ENCODE measurements around the gene PKD2L1. TPM values are rescaled to one million over a fixed set of nuclear protein-coding genes. Genes with fewer than 3 reads are reported as not detected.

PKD2L1 gene
- total and polyA plus RNA-seq, 9 of the 15 experiments (the other 6 are each of a cell fraction or from before 2014, with no cell fraction given): not detected

DNA sequence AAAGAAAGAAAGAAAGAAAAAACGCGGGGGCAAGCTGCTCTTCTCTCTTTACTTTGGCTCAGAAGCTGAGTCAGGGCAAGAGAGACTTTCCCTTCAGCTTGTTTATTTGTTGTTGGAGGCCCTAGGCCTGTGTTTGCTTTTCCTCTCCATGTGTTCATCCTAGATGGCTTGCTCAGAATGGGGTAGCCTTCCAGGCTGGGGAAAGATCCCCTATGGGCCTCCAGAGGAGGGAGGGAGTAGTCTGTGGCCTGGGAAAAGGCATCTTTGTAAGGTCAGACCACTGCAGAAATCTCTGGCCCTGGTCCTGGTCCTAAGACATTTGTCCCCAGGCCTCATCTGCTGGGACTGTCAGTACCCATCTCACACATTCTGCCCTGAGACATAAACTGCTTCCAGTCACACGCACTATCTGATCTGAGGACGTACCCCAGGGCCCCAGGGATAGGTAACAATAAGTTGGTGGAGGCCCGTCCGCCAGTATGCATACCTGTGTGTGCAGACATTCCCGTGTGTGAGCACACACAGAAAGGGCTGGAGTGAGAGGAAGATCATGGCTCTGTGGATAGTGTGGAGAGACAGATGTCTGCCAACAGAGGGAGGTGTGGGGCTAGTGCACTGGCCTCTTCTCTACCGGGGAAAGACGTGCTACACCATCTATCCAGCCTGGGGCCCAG, 12.1 kb upstream of the PKD2L1 start (continued):
- TF ChIP-seq, protein P1, sequence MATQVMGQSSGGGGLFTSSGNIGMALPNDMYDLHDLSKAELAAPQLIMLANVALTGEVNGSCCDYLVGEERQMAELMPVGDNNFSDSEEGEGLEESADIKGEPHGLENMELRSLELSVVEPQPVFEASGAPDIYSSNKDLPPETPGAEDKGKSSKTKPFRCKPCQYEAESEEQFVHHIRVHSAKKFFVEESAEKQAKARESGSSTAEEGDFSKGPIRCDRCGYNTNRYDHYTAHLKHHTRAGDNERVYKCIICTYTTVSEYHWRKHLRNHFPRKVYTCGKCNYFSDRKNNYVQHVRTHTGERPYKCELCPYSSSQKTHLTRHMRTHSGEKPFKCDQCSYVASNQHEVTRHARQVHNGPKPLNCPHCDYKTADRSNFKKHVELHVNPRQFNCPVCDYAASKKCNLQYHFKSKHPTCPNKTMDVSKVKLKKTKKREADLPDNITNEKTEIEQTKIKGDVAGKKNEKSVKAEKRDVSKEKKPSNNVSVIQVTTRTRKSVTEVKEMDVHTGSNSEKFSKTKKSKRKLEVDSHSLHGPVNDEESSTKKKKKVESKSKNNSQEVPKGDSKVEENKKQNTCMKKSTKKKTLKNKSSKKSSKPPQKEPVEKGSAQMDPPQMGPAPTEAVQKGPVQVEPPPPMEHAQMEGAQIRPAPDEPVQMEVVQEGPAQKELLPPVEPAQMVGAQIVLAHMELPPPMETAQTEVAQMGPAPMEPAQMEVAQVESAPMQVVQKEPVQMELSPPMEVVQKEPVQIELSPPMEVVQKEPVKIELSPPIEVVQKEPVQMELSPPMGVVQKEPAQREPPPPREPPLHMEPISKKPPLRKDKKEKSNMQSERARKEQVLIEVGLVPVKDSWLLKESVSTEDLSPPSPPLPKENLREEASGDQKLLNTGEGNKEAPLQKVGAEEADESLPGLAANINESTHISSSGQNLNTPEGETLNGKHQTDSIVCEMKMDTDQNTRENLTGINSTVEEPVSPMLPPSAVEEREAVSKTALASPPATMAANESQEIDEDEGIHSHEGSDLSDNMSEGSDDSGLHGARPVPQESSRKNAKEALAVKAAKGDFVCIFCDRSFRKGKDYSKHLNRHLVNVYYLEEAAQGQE (IDR thresholded peaks at IDR 0.05; ENCODE audit: borderline replicate concordance): peak; percentile 86
- TF ChIP-seq, protein P1 (CRISPR knock-in tag; IDR thresholded peaks at IDR 0.05; ENCODE audit: low read depth): no peak
- TF ChIP-seq, protein P2, sequence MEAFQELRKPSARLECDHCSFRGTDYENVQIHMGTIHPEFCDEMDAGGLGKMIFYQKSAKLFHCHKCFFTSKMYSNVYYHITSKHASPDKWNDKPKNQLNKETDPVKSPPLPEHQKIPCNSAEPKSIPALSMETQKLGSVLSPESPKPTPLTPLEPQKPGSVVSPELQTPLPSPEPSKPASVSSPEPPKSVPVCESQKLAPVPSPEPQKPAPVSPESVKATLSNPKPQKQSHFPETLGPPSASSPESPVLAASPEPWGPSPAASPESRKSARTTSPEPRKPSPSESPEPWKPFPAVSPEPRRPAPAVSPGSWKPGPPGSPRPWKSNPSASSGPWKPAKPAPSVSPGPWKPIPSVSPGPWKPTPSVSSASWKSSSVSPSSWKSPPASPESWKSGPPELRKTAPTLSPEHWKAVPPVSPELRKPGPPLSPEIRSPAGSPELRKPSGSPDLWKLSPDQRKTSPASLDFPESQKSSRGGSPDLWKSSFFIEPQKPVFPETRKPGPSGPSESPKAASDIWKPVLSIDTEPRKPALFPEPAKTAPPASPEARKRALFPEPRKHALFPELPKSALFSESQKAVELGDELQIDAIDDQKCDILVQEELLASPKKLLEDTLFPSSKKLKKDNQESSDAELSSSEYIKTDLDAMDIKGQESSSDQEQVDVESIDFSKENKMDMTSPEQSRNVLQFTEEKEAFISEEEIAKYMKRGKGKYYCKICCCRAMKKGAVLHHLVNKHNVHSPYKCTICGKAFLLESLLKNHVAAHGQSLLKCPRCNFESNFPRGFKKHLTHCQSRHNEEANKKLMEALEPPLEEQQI (IDR thresholded peaks at IDR 0.05): 0 out of 2 replicates have a peak, but pooled peaks have one; percentile 19
- TF ChIP-seq ESRRB (CRISPR knock-in tag; IDR thresholded peaks at IDR 0.05; ENCODE audit: borderline replicate concordance) (no peak), KLF6 (CRISPR knock-in tag; IDR thresholded peaks at IDR 0.05; ENCODE audit: borderline replicate concordance) (peak; percentile 45; the same call in 1 of the 2 replicates), ERF (CRISPR knock-in tag; IDR thresholded peaks at IDR 0.05) (no peak), HNRNPUL1 (IDR thresholded peaks at IDR 0.05; ENCODE audit: low read length) (no peak), SPI1 (IDR thresholded peaks at IDR 0.05; ENCODE audit: borderline replicate concordance, low read depth, low read length) (no peak), STAG1 (CRISPR knock-in tag; IDR thresholded peaks at IDR 0.05; ENCODE audit: borderline replicate concordance) (peak; percentile 30; the same call in 1 of the 2 replicates), SIN3A (IDR thresholded peaks at IDR 0.05; ENCODE audit: borderline replicate concordance in 2 of 2, control insufficient read depth in 1 of 2, low read depth in 2 of 2, low read length in 2 of 2) (no peak), SMC3 (conservative IDR thresholded peaks at IDR 0.05; ENCODE audit: insufficient read depth, low read depth, low read length) (peak; percentile 90), SAFB2 (IDR thresholded peaks at IDR 0.05; ENCODE audit: borderline replicate concordance, low read depth, low read length, severe bottlenecking) (no peak), MCM3 (IDR thresholded peaks at IDR 0.05) (no peak)
- TF ChIP-seq, protein P3, sequence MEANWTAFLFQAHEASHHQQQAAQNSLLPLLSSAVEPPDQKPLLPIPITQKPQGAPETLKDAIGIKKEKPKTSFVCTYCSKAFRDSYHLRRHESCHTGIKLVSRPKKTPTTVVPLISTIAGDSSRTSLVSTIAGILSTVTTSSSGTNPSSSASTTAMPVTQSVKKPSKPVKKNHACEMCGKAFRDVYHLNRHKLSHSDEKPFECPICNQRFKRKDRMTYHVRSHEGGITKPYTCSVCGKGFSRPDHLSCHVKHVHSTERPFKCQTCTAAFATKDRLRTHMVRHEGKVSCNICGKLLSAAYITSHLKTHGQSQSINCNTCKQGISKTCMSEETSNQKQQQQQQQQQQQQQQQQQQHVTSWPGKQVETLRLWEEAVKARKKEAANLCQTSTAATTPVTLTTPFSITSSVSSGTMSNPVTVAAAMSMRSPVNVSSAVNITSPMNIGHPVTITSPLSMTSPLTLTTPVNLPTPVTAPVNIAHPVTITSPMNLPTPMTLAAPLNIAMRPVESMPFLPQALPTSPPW (CRISPR knock-in tag; IDR thresholded peaks at IDR 0.05): no peak
- TF ChIP-seq, protein P4, sequence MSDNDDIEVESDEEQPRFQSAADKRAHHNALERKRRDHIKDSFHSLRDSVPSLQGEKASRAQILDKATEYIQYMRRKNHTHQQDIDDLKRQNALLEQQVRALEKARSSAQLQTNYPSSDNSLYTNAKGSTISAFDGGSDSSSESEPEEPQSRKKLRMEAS (CRISPR knock-in tag; IDR thresholded peaks at IDR 0.05): no peak
